ENCODE measurements around the gene RRP36. TPM values are rescaled to one million over a fixed set of nuclear protein-coding genes. Genes with fewer than 3 reads are reported as not detected.

The RRP36 gene
- total RNA-seq, 1 experiment from 2014 or later: 63.4 TPM

GRCh38 chr6:43058531-43058930 is 37.1 kb downstream of the RRP36 start:
- Histone ChIP-seq H3K9ac (ENCODE audit: low read length) (peak overlapping the region; percentile 90), H3K27me3 (ENCODE audit: insufficient read depth, low read length) (no peaks in the 10 kb centered on the region), H3K36me3 (ENCODE audit: control insufficient read depth in 1 of 2, insufficient read depth in 2 of 2, low read length in 2 of 2) (peaks cover 0 to 19% of the 10 kb centered on the region in 2 experiments; a peak in 1 of 4 replicates), H3K9me3 (ENCODE audit: control insufficient read depth in 1 of 2, insufficient read depth in 1 of 2, low read depth in 1 of 2, low read length in 2 of 2) (no peaks in the 10 kb centered on the region), H3K27ac (ENCODE audit: low read depth, low read length) (peak overlapping the region; percentile 65), H3K9me2 (ENCODE audit: insufficient read depth) (no peaks in the 10 kb centered on the region), H3K4me1 (ENCODE audit: control insufficient read depth in 1 of 2, insufficient read depth in 2 of 2, low read length in 2 of 2) (peaks cover 13 to 31% of the 10 kb centered on the region in 2 experiments; a peak in 3 of 4 replicates), H3K79me2 (ENCODE audit: insufficient read depth, low read length) (peaks cover 24% of the 10 kb centered on the region), H4K20me1 (ENCODE audit: insufficient read depth) (no peaks in the 10 kb centered on the region), H3K4me2 (ENCODE audit: low read length) (peak overlapping the region; percentile 81), H3K4me3 (replicated peaks in 1 of 2; ENCODE audit: low read depth in 1 of 2, low read length in 2 of 2) (peak overlapping the region; percentile 89), H2AFZ (ENCODE audit: low read depth, low read length, poor library complexity, severe bottlenecking) (no peak overlapping the region)
- DNase-seq (ENCODE audit: low read depth, low spot score) (no peak), ATAC-seq (no peak)
- TF ChIP-seq MAX (IDR thresholded peaks at IDR 0.05) (no peak), RAD21 (IDR thresholded peaks at IDR 0.05; ENCODE audit: low read depth) (no peak), POLR2AphosphoS5 (IDR thresholded peaks at IDR 0.05; ENCODE audit: low read depth, low read length) (no peak), EZH2phosphoT487 (IDR thresholded peaks at IDR 0.05; ENCODE audit: borderline replicate concordance) (no peak), CEBPB (IDR thresholded peaks at IDR 0.05; ENCODE audit: low read depth) (no peak)
- TF ChIP-seq, protein P1, sequence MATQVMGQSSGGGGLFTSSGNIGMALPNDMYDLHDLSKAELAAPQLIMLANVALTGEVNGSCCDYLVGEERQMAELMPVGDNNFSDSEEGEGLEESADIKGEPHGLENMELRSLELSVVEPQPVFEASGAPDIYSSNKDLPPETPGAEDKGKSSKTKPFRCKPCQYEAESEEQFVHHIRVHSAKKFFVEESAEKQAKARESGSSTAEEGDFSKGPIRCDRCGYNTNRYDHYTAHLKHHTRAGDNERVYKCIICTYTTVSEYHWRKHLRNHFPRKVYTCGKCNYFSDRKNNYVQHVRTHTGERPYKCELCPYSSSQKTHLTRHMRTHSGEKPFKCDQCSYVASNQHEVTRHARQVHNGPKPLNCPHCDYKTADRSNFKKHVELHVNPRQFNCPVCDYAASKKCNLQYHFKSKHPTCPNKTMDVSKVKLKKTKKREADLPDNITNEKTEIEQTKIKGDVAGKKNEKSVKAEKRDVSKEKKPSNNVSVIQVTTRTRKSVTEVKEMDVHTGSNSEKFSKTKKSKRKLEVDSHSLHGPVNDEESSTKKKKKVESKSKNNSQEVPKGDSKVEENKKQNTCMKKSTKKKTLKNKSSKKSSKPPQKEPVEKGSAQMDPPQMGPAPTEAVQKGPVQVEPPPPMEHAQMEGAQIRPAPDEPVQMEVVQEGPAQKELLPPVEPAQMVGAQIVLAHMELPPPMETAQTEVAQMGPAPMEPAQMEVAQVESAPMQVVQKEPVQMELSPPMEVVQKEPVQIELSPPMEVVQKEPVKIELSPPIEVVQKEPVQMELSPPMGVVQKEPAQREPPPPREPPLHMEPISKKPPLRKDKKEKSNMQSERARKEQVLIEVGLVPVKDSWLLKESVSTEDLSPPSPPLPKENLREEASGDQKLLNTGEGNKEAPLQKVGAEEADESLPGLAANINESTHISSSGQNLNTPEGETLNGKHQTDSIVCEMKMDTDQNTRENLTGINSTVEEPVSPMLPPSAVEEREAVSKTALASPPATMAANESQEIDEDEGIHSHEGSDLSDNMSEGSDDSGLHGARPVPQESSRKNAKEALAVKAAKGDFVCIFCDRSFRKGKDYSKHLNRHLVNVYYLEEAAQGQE (IDR thresholded peaks at IDR 0.05; ENCODE audit: low read depth): no peak
- intact Hi-C loops (cut with micrococcal nuclease): loop anchor here (5.0 kb wide), 3 partner anchors 46 to 114 kb away; partner anchors contain the start of genes KLHDC3, MEA1 and SRF
- no TSS peak for BruUV-seq (replicated peaks)
- ChIA-PET POLR2A (interaction anchor here (1.5 kb wide), 1 partner anchor 44 kb away, joined by 7 read pairs; the partner anchor contains the start of genes KLHDC3 and MEA1), RAD21 (ENCODE audit: low non-redundant PET in 1 of 2, low total read pairs in 2 of 2, uncharacterized antibody in 2 of 2, unreplicated experiment in 2 of 2) (no interaction called here), CTCF (no interaction called here)
